GM19397 (cell line): Measurements from ENCODE around the gene TIAM2.
"Not testable (repeated sequence)": the region's sequence is repeated elsewhere in the genome, so short reads cannot be mapped to it uniquely, and the experiment has no call there.

Source experiments
- ATAC-seq: cut with Tn5 transposase; IDR thresholded peaks from one replicate; pipeline ENCODE4 v1.9.1; 2021; ENCODE audit warnings: mild to moderate bottlenecking, moderate library complexity; ENCODE audit not compliant: unreplicated experiment

Gene TIAM2

DNA sequence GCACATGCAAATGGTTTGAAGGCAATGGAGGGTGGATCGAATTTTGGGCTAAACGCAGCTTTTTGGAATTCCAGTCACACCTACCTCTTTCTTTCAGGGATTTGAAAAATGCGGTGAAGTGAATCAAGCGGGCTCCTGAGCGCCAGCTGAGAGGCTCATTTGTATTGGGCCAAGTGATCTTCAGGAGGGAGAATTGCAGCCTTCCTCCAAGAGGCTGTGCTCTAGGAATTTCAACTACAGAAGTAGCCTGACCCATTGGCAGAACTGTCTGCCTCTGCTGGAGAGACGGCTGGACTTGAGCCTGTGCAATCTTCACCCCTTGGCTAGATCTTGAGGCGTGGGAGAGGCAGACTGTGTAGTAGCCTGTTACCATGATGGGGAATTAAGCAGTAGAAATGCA, 5.7 kb upstream of the TIAM2 start:
- ATAC-seq: no peak

DNA sequence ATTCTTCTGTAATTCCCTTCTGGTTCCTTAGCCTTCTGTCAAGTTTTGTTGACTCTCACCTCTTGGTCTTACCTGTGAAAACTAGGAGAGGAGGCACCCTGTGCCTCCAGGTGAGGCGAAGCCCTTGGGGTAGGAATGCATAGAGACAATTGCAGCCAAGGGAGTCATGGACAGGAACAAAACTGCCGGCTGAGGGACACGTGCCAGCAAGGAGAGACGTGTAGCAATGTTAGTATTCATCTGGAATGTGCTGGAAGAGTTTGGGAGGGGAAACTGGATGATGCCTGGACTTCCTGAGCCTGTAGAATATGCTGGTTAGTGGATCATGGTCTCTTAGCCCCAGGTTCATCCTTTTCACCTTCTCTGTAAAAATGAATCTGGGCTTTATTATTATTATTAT, 3.9 kb upstream of the TIAM2 start:
- ATAC-seq: no peak

DNA sequence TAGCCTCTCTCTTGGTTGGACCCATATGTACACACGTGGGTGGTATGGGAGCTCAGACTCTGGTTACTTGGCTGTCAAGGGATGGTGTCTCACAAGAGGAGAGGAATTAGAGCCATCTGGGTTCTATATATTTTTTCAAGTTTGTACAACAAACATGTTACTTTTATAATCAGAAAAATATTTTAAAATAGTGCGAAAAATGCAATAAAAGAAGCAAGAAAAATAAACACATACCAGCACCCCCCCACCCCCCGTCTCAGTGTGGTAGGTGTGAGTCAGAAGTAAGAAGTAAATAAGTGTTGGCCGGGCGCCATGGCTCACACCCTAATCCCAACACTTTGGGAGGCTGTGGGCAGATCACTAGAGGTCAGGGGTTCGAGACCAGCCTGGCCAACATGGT, 2.1 kb upstream of the TIAM2 start:
- ATAC-seq: no peak

DNA sequence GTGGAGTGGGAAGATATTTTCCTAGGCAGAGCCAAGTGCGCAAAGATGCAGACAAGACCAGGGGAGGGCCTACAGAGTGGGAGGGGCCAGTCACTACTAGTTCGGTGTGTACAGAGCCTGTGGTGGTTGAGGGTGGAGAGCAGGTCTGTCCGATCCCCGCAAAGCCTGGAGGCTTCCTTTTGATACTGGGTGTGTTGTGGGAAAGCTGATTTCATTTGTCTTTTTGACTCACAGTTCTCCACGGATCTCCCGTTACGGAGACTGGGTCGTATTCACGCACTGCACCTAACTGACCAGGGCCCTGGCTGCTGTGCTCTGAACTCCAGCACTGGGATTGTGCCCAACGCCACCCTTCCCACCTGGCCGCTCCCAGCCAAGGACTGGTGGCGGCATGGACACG, 1.4 kb upstream of the TIAM2 start:
- no peak for ATAC-seq

GRCh38 chr6:154994836-154995253, 270 bp upstream of the TIAM2 start:
- ATAC-seq: no peak

DNA sequence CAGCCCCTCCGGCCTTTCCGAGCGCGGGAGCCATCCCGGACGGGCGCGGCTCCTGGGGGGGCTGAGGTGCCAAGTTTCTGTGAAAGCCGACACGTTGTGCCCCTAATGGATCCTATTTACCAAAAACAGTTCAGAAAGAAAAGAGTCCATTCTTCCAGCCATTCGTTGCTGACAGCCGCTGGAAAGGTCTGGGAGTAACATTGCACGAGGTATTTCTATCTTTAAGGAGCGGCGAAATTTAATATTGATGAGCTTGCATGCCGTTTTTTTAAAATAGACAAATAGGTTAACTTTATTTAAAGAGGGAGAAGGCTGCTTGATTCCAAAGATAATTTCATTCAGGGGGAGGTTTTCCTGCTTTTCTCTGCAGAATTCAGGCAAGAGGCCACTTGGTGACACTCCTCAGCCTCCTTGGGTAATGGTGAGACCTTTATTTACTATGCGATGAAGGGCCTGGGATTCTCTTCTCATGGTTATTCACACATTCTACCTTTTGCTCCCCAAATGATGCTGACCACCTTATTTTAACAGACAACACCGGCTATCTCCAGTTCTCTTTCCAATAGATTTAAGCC, 988 bp downstream of the TIAM2 start:
- no peak for ATAC-seq

GRCh38 chr6:154996841-154997311, 1.8 kb downstream of the TIAM2 start:
- no peak for ATAC-seq

DNA sequence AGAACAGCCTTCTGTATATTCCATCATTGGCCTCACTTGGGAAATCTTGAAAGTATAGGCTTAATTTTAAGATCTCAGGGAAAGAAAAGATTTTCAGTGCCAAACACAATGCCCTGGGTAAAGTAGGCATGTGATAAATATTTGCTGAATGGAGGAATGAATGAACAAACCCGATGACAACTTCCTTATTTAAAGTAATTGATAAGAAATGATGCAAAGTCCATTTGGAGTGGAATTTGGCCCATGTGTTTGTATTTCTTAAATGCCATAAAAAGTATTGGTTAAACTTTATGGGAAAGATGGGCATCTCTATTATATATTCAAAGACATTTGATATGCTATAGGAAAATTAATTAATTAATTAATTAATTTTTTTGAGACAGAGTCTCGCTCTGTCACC, 3.7 kb downstream of the TIAM2 start:
- no peak for ATAC-seq

DNA sequence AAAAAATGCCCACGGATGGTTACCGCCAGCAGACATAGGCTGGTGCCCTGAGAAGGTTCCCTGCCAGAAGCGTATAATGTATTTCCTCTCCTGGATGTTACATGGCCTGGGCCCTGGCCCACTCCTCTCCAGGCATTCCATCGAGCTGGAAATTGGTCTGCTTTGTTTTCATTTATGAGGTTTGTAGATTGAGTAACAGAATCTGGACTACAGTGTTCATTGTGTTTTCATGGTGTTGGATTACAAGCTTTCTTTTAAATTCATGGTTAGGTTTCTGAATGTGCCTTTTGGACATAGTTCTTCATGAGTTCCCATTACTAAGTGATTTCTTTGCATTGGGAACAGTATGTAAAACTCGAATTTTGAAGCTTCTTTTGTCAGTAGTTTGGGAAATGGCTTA, 6.4 kb downstream of the TIAM2 start:
- no peak for ATAC-seq

DNA sequence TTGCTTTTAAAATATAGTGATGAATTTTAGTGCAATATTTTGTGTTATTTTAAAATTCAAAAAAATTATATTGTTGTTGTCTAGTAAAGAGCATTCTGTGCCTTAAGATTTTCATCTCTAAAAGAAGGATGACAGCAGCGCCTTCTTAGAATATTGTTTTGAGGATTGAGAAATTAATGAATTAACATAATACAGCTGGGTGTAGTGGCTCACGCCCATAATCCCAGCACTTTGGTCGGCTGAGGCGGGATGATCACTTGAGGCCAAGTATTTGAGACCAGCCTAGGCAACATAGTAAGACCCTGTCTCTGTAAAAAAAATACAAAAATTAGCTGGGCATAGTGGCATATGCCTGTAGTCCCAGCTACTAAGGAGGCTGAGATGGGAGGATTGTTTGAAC, 6.8 kb downstream of the TIAM2 start:
- ATAC-seq: no peak

DNA sequence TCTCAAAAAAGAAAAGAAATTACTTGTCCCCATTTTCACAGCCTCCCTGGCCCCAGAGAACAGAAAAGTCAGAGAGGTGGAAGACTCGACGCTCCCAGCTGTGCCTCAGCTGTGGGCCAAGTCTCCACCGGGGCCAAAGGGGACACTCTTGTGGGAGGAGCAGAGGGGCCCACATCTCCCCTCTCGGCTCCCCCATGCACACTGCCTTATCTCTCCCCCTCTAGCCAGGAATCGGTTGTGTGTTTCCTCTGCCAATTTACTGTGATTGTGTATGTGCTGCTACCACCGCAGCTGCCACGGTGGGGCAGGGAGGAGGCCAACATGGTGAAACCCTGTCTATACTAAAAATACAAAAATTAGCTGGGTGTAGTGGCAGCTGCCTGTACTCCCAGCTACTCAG, 8.4 kb downstream of the TIAM2 start:
- no peak for ATAC-seq

GRCh38 chr6:155004017-155004416, 8.9 kb downstream of the TIAM2 start:
- no peak for ATAC-seq

DNA sequence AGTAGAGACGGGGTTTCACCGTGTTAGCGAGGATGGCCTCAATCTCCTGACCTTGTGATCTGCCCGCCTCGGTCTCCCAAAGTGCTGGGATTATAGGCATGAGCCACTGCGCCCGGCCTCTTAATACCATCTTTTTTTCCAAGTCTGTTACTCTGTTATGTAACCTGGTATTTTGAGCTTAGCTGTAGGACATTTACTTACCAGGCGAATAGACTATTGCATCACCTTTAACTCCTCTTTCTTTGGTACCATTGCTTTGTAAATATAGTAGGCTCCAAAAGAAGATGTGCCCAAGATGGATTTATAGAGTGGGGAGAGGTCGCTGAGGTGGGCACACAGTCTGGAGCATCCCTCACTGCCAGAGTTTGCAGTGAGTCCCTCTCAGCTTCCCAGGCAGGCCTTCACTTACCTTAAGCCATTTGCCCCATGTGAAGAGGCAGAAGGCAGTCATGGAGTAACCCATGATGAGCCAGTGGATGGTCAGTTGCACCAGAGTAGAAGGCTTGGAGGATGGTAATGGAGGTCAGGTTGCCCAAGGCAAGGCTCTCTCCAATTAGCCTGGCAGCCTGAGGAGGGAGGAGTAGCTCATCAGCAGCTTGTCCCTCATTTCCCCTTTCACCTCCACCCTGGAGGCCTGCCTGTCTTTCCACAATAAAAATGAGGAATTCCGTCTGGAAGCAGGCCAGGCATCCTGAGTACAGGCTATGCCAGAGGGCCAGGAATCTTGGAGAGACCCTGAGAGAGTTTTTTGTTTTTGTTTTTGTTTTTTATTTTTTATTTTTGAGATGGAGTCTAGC, 9.7 kb downstream of the TIAM2 start:
- ATAC-seq: no peak

DNA sequence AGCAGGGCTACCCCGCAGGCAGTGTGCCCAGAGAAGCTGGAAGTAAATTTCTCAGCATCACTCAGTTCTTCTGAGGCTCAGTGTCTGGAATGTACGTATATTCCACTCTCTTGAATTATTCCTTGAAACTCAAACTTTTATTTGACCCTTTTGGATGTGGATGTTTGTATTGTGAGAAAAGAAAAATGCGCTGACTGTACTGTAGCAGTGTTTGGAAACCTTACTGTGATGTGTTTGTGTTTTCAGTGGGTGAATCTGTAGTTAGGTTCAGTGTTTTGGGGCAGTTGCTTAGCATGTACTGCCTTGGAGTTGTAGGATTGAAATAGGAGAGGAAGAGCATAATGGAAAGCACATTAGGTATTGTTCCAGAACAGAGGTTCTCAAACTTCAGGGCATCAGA, 13.5 kb downstream of the TIAM2 start:
- ATAC-seq: no peak

- no peak for ATAC-seq
These were observed 15.8 kb downstream of the TIAM2 start for GRCh38 chr6:155010940-155011339.

DNA sequence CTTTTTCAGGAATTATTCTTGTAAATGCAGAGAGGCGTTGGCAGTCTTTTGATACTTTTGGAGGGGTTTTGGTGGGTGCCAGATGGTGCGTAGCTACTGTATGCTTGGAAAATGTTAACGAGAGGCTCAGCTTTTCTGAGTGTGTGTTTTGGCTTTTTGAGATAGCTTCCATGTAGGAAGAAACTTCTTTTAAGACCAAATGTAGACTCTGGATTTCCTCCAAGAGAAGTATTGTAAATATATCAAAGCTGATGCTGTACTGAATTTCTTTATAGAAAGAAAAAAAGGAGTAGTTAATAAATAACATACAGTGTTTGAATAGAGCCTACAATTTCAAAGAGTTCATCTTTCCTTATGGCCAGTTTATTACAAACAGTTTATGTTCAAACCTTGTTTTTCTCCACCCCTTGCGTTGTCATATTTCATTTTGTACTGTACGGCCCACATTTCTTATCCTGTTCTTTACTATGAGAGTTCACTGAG, 16.7 kb downstream of the TIAM2 start:
- no peak for ATAC-seq

DNA sequence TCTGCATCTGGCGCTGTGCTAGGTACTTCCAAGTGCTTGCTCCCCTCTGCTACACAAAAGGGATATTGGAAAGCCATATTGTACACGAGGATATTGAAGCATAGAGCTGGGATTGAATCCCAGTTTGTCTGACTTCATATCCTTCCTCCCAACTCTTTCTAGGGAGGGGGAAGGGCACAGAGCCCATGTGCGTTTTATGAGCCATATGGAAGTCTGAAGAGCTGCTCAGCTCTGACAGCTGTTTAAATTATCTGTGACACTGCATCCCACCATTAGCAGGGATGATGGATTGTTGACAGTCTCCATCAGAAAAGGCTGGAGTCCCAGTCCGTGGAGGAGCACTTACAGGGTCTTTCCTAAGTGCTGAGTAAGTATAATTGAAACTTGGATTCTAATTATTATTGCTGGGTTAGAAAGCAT, 18.4 kb downstream of the TIAM2 start:
- no peak for ATAC-seq

DNA sequence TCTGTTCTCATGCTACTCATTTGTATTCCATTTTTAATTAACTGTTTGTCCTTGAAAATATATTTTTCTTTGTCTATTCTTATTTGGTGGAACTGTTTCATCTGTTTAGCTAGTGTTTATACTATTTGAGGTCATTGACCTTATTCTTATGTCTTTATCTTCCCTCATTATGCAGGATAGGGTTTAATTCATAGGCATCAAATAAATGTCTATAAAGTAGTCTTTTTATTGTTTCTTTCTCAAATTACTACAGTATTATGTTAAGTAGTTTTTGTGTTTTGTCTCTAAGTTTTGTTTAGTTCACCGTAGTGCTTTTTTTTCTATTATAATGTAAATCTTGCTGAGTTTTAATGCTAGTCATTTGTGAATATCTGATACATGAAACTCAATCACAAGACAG, 19.0 kb downstream of the TIAM2 start:
- ATAC-seq: no peak

GRCh38 chr6:155014670-155015300, 19.7 kb downstream of the TIAM2 start:
- no peak for ATAC-seq

DNA sequence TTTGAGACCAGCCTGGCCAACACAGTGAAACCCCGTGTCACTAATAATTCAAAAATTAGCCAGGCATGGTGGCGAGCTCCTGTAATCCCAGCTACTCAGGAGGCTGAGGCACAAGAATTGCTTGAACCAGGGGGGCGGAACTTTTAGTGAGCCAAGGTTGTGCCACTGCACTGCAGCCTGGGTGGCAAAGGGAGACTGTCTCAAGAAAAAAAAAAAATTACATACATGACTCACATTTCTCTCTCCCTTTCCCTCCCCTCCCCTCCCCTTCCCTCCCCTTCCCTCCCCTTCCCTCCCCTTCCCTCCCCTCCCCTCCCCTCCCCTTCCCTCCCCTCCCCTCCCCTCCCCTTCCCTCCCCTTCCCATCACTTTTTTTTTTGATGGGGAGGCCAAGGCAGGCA, 23.3 kb downstream of the TIAM2 start:
- not testable (repeated sequence) for ATAC-seq

DNA sequence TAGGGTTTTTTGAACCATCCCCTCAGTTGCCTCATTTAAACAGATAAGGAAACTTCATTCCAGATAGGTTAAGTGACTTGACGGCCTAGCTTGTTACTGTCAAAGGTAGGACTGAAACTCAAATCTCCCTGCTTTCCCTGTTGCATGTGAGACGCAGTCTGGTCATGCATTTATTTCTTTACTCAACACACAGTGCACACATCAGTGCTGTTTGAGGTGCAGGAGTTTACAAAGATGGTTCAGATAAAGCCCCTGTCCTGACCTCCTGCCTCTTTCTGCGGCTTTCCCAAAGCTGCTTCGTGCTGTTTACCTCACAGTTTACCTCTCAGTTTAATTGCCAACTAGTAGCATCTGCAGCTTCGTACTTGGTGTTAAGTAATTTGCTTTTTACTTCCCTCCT, 26.6 kb downstream of the TIAM2 start:
- no peak for ATAC-seq

DNA sequence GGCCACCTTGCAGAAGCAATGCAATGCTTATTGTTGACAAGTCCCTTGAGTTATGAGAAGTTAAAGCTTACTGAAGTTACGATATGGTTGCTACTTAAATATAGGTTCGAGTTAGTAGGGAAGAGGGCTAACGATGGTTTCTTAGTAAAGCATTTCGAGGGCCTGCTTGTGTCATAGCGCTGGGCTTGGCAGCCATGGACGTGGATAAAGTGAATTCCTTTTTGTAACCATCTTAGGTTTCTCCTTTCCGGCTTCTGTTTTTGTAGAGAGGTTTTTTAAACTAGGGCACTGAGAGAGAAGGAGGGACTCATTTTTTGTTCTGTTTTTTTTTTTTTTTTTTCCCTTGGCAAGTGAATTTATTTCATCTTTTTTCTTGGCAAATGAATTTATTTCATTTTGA, 27.6 kb downstream of the TIAM2 start:
- no peak for ATAC-seq
